Sigmoid colon (tissue), 7 donors: Measurements from ENCODE around the gene CCL15. TPM values are rescaled to one million over a fixed set of nuclear protein-coding genes. Genes with fewer than 3 reads are reported as not detected.

Source experiments
- DNase-seq: peaks from one replicate; pipeline ENCODE4 v3.0.0-alpha.2; 2019
- H3K27ac ChIP-seq, 4 donors: fragments of 200-600 bp; sonication (generic); one replicate each; pipeline ENCODE4 v1.5.1; 2016 to 2019; ENCODE audit warnings: mild to moderate bottlenecking in 1 of 4
- H3K27me3 ChIP-seq, 3 donors: fragments of 200-600 bp; sonication (generic); one replicate each; pipeline ENCODE4 v1.5.1; 2019; ENCODE audit warnings: mild to moderate bottlenecking in 1 of 3
- H3K36me3 ChIP-seq, 4 donors: fragments of 200-600 bp; sonication (generic); one replicate each; pipeline ENCODE4 v1.5.1; 2016 to 2019
- H3K4me1 ChIP-seq, 4 donors: fragments of 200-600 bp; sonication (generic); one replicate each; pipeline ENCODE4 v1.5.1; 2017 to 2019
- H3K4me3 ChIP-seq, 4 donors: fragments of 200-600 bp; sonication (generic); one replicate each; pipeline ENCODE4 v1.5.1; 2017 to 2019; ENCODE audit warnings: mild to moderate bottlenecking in 2 of 4, moderate library complexity in 1 of 4
- H3K9me3 ChIP-seq, 4 donors: fragments of 200-600 bp in 3 of 4; sonication (generic) in 3 of 4; one replicate each; pipeline versions ENCODE4 v1.5.1 to v1.6.1; 2013 to 2019
- EP300 ChIP-seq, 4 donors: sonication (generic); formaldehyde crosslinking; IDR thresholded peaks; one replicate each; pipeline ENCODE4 v1.6.1; 2017; ENCODE audit warnings: antibody characterized with exemption in 4 of 4
- POLR2A ChIP-seq, 2 donors: fragments of 450-650 bp; IDR thresholded peaks; one replicate each; pipeline ENCODE4 v1.6.1; 2016; ENCODE audit warnings: antibody characterized with exemption in 2 of 2, mild to moderate bottlenecking in 2 of 2, moderate library complexity in 2 of 2
- POLR2AphosphoS5 ChIP-seq, 4 donors: sonication (generic); formaldehyde crosslinking; IDR thresholded peaks; one replicate each; pipeline ENCODE4 v1.6.1; 2017; ENCODE audit warnings: antibody characterized with exemption in 4 of 4
- WGBS, 2 donors: extraction: QIAGEN DNeasy Blood & Tissue Kit; methylation state at CpG; one replicate each; pipeline ENCODE4 v1.1.7; 2013; 5-methylcytosine and 5-hydroxymethylcytosine counted together
- intact Hi-C: fragments of 100-400 bp; cut with DNase I; formaldehyde crosslinking; loops from one replicate; pipeline ENCODE4 v1.15.1; 2023
- polyA plus RNA-seq, 3 donors: library from polyadenylated mRNA; stranded (reverse); fragments of 200-250 nt; gene quantifications; one replicate each; pipeline ENCODE4 v1.2.3, GENCODE V29; 2013
- total RNA-seq, 4 donors: library from RNA; depleted of rRNA; stranded (reverse); fragments of >200 nt; gene quantifications; one replicate each; pipeline ENCODE4 v1.1.0, GENCODE V29; 2016
- TF ChIP-seq, protein P1 (sequence below), 4 experiments: fragments of 450-650 bp in 3 of 4; fragments of 200-600 bp in 1 of 4; IDR thresholded peaks; one replicate each; pipeline ENCODE4 v1.5.1; 2016 to 2019; ENCODE audit warnings: antibody characterized with exemption in 4 of 4, mild to moderate bottlenecking in 3 of 4, moderate library complexity in 2 of 4
- donor health status: healthy with polysubstance abuse.
- donor health status: Bipolar disorder and iron deficiency.
- donor health status: healthy.

The CCL15 gene
- total and polyA plus RNA-seq, 7 donors: 30.1 to 37.2 (median 33.7) TPM; not detected in 4

DNA sequence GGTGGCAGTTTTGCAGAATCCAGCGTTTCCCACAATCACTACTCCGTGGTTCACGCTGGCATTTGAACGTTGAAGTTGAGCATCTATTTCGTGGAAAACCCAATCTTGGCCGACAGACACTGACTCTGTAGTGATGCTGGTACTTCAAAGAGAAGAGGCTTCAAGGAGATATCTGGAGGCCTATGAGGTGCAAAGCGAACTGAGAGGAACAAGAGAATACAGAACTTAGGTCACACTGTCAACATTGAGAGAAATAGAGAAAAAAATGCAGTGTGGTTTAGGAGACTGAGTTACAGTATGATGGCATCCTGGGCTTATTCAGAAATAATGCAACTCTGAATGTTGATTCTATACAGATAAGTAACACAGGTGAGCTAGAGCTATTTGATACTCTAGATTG, 36.1 kb downstream of the CCL15 start:
- H3K9me3 ChIP-seq: no peaks in the 10 kb centered on the region
- no peaks in the 10 kb centered on the region for H3K36me3 ChIP-seq
- H3K27me3 ChIP-seq: peaks cover 0 to 4% (median 0%) of the 10 kb centered on the region in 3 donors
- H3K4me1 ChIP-seq: no peaks in the 10 kb centered on the region
- intact Hi-C loops: no loop called here
- H3K27ac ChIP-seq: no peak overlapping the region
- WGBS, 2 donors: 93 to 94% methylated on average over 7 of the region's 7 CpGs
- no peak overlapping the region for H3K4me3 ChIP-seq
- no peak for DNase-seq
- TF ChIP-seq, protein P1, sequence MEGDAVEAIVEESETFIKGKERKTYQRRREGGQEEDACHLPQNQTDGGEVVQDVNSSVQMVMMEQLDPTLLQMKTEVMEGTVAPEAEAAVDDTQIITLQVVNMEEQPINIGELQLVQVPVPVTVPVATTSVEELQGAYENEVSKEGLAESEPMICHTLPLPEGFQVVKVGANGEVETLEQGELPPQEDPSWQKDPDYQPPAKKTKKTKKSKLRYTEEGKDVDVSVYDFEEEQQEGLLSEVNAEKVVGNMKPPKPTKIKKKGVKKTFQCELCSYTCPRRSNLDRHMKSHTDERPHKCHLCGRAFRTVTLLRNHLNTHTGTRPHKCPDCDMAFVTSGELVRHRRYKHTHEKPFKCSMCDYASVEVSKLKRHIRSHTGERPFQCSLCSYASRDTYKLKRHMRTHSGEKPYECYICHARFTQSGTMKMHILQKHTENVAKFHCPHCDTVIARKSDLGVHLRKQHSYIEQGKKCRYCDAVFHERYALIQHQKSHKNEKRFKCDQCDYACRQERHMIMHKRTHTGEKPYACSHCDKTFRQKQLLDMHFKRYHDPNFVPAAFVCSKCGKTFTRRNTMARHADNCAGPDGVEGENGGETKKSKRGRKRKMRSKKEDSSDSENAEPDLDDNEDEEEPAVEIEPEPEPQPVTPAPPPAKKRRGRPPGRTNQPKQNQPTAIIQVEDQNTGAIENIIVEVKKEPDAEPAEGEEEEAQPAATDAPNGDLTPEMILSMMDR (IDR thresholded peaks at IDR 0.05): no peak
- TF ChIP-seq EP300 (IDR thresholded peaks at IDR 0.05) (no peak), POLR2AphosphoS5 (IDR thresholded peaks at IDR 0.05) (no peak), POLR2A (IDR thresholded peaks at IDR 0.05) (no peak)

DNA sequence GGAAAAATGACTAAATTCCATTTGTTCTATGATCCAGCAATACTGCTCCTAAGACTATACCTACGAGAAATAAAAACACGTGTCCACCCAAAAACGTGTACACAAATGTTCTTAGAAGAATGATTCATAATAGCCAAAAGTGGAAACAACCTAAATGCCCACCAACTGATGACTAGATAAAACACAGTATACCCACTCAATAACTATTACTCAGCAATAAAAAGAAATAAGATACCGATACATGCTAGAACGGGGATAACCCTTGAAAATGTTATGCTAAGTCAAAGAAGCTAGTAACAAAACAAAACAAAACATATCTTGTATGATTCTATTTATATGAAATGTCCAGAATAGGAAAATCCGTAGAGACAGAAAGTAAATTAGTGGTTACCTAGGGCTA, 37.7 kb downstream of the CCL15 start:
- DNase-seq: no peak
- Histone ChIP-seq H3K9me3 (no peaks in the 10 kb centered on the region), H3K4me3 (no peak overlapping the region), H3K27ac (no peak overlapping the region), H3K4me1 (no peaks in the 10 kb centered on the region), H3K36me3 (no peaks in the 10 kb centered on the region), H3K27me3 (peaks cover 0 to 10% (median 0%) of the 10 kb centered on the region in 3 donors)
- TF ChIP-seq, protein P1 (IDR thresholded peaks at IDR 0.05): no peak
- TF ChIP-seq POLR2AphosphoS5 (IDR thresholded peaks at IDR 0.05) (no peak), EP300 (IDR thresholded peaks at IDR 0.05) (no peak), POLR2A (IDR thresholded peaks at IDR 0.05) (no peak)
- intact Hi-C loops: no loop called here
- 83 to 88% methylated on average over 6 of the region's 6 CpGs for WGBS, 2 donors

DNA sequence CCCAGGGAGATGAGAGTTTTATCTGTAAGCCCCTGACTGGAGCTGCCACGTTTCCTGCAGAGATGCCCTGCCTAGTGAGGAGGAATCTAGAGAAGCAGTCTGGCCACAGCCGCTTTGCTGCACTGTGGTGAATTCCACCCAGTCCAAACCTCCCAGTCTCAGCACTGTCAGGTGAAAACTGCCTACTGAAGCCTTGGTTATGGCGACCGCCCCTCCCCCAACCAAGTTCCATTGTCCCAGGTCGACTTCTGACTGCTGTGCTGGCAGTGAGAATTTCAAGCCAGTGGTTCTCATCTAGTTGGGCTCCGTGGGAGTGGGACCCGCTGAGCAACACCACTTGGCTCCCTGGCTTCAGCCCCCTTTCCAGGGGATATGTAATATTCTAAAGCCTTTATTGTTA, 47.6 kb downstream of the CCL15 start:
- Histone ChIP-seq H3K27ac (no peak overlapping the region), H3K4me1 (no peaks in the 10 kb centered on the region), H3K4me3 (no peak overlapping the region), H3K27me3 (peaks cover 0 to under 1% (median 0%) of the 10 kb centered on the region in 3 donors), H3K36me3 (no peaks in the 10 kb centered on the region), H3K9me3 (no peaks in the 10 kb centered on the region)
- intact Hi-C loops: no loop called here
- 72 to 73% methylated on average over 7 of the region's 7 CpGs for WGBS, 2 donors
- DNase-seq: no peak
- TF ChIP-seq, protein P1 (IDR thresholded peaks at IDR 0.05): no peak

DNA sequence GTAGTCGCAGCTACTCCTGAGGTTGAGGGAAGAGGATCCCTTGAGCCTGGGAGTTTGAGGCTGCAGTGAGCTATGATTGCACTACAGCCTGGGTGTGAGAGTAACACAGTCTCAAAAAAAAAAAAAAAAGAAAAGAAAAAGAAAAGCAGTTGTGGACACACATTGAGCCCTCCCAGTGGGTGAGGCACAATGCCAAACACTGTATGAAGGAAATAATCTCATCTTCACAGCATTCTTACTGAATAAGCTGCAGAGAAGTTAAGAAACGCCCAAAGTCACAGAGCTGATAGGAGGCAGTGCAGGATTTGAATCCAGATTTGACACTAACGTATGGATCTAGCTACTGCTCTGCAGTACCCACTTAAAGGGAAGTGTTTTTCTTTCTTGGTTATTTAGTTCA, 52.0 kb downstream of the CCL15 start:
- intact Hi-C loops: no loop called here
- no peaks in the 10 kb centered on the region for H3K4me1 ChIP-seq
- TF ChIP-seq EP300 (IDR thresholded peaks at IDR 0.05) (no peak), POLR2AphosphoS5 (IDR thresholded peaks at IDR 0.05) (no peak)
- no peaks in the 10 kb centered on the region for H3K9me3 ChIP-seq
- H3K36me3 ChIP-seq: no peaks in the 10 kb centered on the region
- no peak overlapping the region for H3K27ac ChIP-seq
- peaks cover 0 to 9% (median 0%) of the 10 kb centered on the region in 3 donors for H3K27me3 ChIP-seq
- H3K4me3 ChIP-seq: no peak overlapping the region
- DNase-seq: no peak
- WGBS, 2 donors: 64 to 79% methylated on average over 3 of the region's 3 CpGs

DNA sequence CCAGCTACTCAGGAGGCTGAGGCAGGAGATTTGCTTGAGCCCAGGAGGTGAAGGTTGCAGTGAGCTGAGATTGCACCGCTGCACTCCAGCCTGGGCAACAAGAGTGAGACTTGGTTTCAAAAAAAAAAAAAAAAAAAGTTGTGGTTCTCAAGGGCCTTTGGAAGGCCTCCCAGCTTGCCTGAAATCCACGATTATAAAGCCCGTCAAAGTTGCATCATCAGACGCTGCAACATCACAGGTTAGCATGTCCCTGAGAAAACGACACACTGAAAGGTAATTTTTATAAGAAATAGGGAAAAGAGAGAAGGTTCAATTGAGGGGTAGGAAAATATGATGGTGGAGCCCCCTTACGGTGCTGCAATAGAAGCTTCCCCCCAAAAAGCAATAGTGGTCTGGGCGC, 53.3 kb downstream of the CCL15 start:
- no peak for TF ChIP-seq POLR2A (IDR thresholded peaks at IDR 0.05)
- no peak for TF ChIP-seq POLR2AphosphoS5 (IDR thresholded peaks at IDR 0.05)
- TF ChIP-seq, protein P1 (IDR thresholded peaks at IDR 0.05): no peak
- TF ChIP-seq EP300 (IDR thresholded peaks at IDR 0.05): no peak
- intact Hi-C loops: no loop called here
- Histone ChIP-seq H3K4me1 (peaks cover 0 to 2% (median 1%) of the 10 kb centered on the region in 4 donors), H3K27ac (no peak overlapping the region), H3K36me3 (no peaks in the 10 kb centered on the region), H3K9me3 (no peaks in the 10 kb centered on the region), H3K4me3 (no peak overlapping the region), H3K27me3 (peaks cover 0 to 19% (median 0%) of the 10 kb centered on the region in 3 donors)
- no peak for DNase-seq
- WGBS, 2 donors: 89 to 93% methylated on average over 7 of the region's 7 CpGs

Other genes with a start within 250 kb of the CCL15 start
- not detected for gene GAS2L2, start 248.3 kb downstream of the CCL15 start, total RNA-seq
- gene GAS2L2, start 248.3 kb downstream of the CCL15 start, polyA plus RNA-seq: under 1 TPM in 1 of 3 donors, not detected in 2; 0.06 TPM
- gene C17orf50, start 240.7 kb downstream of the CCL15 start, total RNA-seq: not detected
- under 1 TPM in 1 of 3 donors, not detected in 2; 0.07 TPM for gene C17orf50, start 240.7 kb downstream of the CCL15 start, polyA plus RNA-seq
- gene MMP28, start 205.9 kb downstream of the CCL15 start, total RNA-seq: 10 to 100 TPM; 15.8 to 60.8 (median 40.5) TPM
- 10 to 100 TPM; 24.0 to 52.9 (median 30.3) TPM for gene MMP28, start 205.9 kb downstream of the CCL15 start, polyA plus RNA-seq
- 10 to 100 TPM; 58.1 to 85.9 (median 71.3) TPM for gene TAF15, start 192.1 kb downstream of the CCL15 start, total RNA-seq
- gene TAF15, start 192.1 kb downstream of the CCL15 start, polyA plus RNA-seq: 100 to 1,000 TPM in 1 of 3 donors, 10 to 100 TPM in 2; 55.9 to 147 (median 58.7) TPM
- gene HEATR9, start 132.7 kb downstream of the CCL15 start, total RNA-seq: not detected
- under 1 TPM in 1 of 3 donors, not detected in 2; 0.06 TPM for gene HEATR9, start 132.7 kb downstream of the CCL15 start, polyA plus RNA-seq
- gene CCL5, start 121.2 kb downstream of the CCL15 start, total RNA-seq: 1 to 10 TPM in 3 of 4 donors, not detected in 1; 1.8 to 3.3 (median 2.4) TPM
- gene CCL5, start 121.2 kb downstream of the CCL15 start, polyA plus RNA-seq: 10 to 100 TPM in 1 of 3 donors, 1 to 10 TPM in 2; 2.3 to 15.5 (median 3.6) TPM
- not detected for gene RDM1, start 70.8 kb downstream of the CCL15 start, total RNA-seq
- gene RDM1, start 70.8 kb downstream of the CCL15 start, polyA plus RNA-seq: 1 to 10 TPM in 1 of 3 donors, under 1 TPM in 1, not detected in 1; 0.92 to 3.6 TPM
- gene LYZL6, start 57.8 kb downstream of the CCL15 start, total RNA-seq: not detected
- not detected for gene LYZL6, start 57.8 kb downstream of the CCL15 start, polyA plus RNA-seq
- 1 to 10 TPM in 1 of 4 donors, not detected in 3; 1.1 TPM for gene CCL16, start 20.1 kb downstream of the CCL15 start, total RNA-seq
- gene CCL16, start 20.1 kb downstream of the CCL15 start, polyA plus RNA-seq: under 1 TPM in 1 of 3 donors, not detected in 2; 0.10 TPM
- gene CCL14, start 14.8 kb downstream of the CCL15 start, total RNA-seq: 10 to 100 TPM; 13.0 to 30.0 (median 23.7) TPM
- 10 to 100 TPM in 1 of 3 donors, under 1 TPM in 1, not detected in 1; 0.60 to 14.2 TPM for gene CCL14, start 14.8 kb downstream of the CCL15 start, polyA plus RNA-seq
- gene CCL23, start 16.4 kb upstream of the CCL15 start, total RNA-seq: 1 to 10 TPM in 3 of 4 donors, under 1 TPM in 1; 0.82 to 8.6 (median 4.2) TPM
- gene CCL23, start 16.4 kb upstream of the CCL15 start, polyA plus RNA-seq: 10 to 100 TPM in 1 of 3 donors, not detected in 2; 18.6 TPM
- gene CCL18, start 62.7 kb upstream of the CCL15 start, total RNA-seq: 1 to 10 TPM in 3 of 4 donors, not detected in 1; 1.4 to 2.9 (median 2.8) TPM
- 10 to 100 TPM in 1 of 3 donors, 1 to 10 TPM in 2; 1.8 to 52.7 (median 4.9) TPM for gene CCL18, start 62.7 kb upstream of the CCL15 start, polyA plus RNA-seq
- 1 to 10 TPM in 3 of 4 donors, not detected in 1; 1.2 to 2.4 (median 1.4) TPM for gene CCL3, start 88.6 kb upstream of the CCL15 start, total RNA-seq
- 10 to 100 TPM in 1 of 3 donors, 1 to 10 TPM in 2; 3.6 to 22.4 (median 9.6) TPM for gene CCL3, start 88.6 kb upstream of the CCL15 start, polyA plus RNA-seq
- 1 to 10 TPM in 2 of 4 donors, under 1 TPM in 1, not detected in 1; 0.16 to 3.7 (median 1.1) TPM for gene CCL4, start 102.3 kb upstream of the CCL15 start, total RNA-seq
- gene CCL4, start 102.3 kb upstream of the CCL15 start, polyA plus RNA-seq: 10 to 100 TPM in 1 of 3 donors, 1 to 10 TPM in 2; 2.4 to 12.7 (median 5.1) TPM
- gene TBC1D3B, start 175.1 kb upstream of the CCL15 start, total RNA-seq: 1 to 10 TPM in 3 of 4 donors, not detected in 1; 1.1 to 5.0 (median 1.5) TPM
- 1 to 10 TPM in 2 of 3 donors, not detected in 1; 2.7 to 4.8 TPM for gene TBC1D3B, start 175.1 kb upstream of the CCL15 start, polyA plus RNA-seq
- gene CCL3L1, start 195.2 kb upstream of the CCL15 start, total RNA-seq: 1 to 10 TPM in 1 of 4 donors, not detected in 3; 2.2 TPM
- gene CCL3L1, start 195.2 kb upstream of the CCL15 start, polyA plus RNA-seq: 1 to 10 TPM; 1.2 to 2.4 (median 2.3) TPM
- gene CCL4L2, start 209.5 kb upstream of the CCL15 start, total RNA-seq: 1 to 10 TPM in 1 of 4 donors, not detected in 3; 1.8 TPM
- 10 to 100 TPM in 1 of 3 donors, 1 to 10 TPM in 1, under 1 TPM in 1; 0.58 to 11.3 (median 6.0) TPM for gene CCL4L2, start 209.5 kb upstream of the CCL15 start, polyA plus RNA-seq